Activated naive CD4-positive, alpha-beta T cell treated with anti-CD3 and anti-CD28 coated beads, Interleukin-2, amount 10 ng/mL, durations not matched to agents 7 days and 5 days (primary cell): ENCODE data around the gene CLCN6.
A peak's percentile ranks its signal among the peaks of the same experiment; 100 is the strongest.

Source experiments
- CTCF ChIA-PET: fragments of 350-600 bp; sonication (Branson Sonifier 250); formaldehyde crosslinking; loops from one replicate; lab custom pipeline; 2021; ENCODE audit warnings: antibody characterized with exemption; lab: Charles Lee
- DNase-seq: peaks from one replicate; pipeline ENCODE4 v3.0.0-alpha.2; 2020
- H3K27ac Mint-ChIP-seq: one replicate; pipeline ENCODE4 v1.8.0; 2021; ENCODE audit warnings: mild to moderate bottlenecking, moderate library complexity, mixed read lengths
- H3K27me3 Mint-ChIP-seq: one replicate; pipeline ENCODE4 v1.8.0; 2021; ENCODE audit warnings: mild to moderate bottlenecking, mixed read lengths
- H3K36me3 Mint-ChIP-seq: one replicate; pipeline ENCODE4 v1.8.0; 2021; ENCODE audit warnings: mixed read lengths
- H3K4me1 Mint-ChIP-seq: one replicate; pipeline ENCODE4 v1.8.0; 2021; ENCODE audit warnings: mixed read lengths
- H3K4me3 Mint-ChIP-seq: one replicate; pipeline ENCODE4 v1.8.0; 2021; ENCODE audit warnings: mild to moderate bottlenecking, moderate library complexity, mixed read lengths
- H3K9me3 Mint-ChIP-seq: one replicate; pipeline ENCODE4 v1.8.0; 2021; ENCODE audit warnings: mixed read lengths

CLCN6 gene

GRCh38 chr1:11805422-11806306 is at the start of gene CLCN6, which contains the start of gene MTHFR:
Gene CLCN6, plus strand, starts transcription at chr1:11806191. Its CDS starts 72 bp downstream, at chr1:11806263.
Gene MTHFR, minus strand, starts transcription at chr1:11805964. Its CDS starts 2,848 bp downstream, at chr1:11803116.
- Mint-ChIP-seq H3K36me3 (peaks cover 31% of the 10 kb centered on the region), H3K4me3 (peak within 1 kb of the TSS; percentile 88), H3K27me3 (no peaks in the 10 kb centered on the region), H3K27ac (peak within 1 kb of the TSS; percentile 85), H3K4me1 (peaks cover 68% of the 10 kb centered on the region), H3K9me3 (no peaks in the 10 kb centered on the region)
- DNase-seq, result peak; percentile 100
- CTCF ChIA-PET, result interaction anchor here (1.1 kb wide), 1 partner anchor 141 kb away, joined by 3 read pairs; no protein-coding TSS in a partner anchor

GRCh38 chr1:11757047-11757446 is 48.9 kb upstream of the CLCN6 start:
- no peak overlapping the region for H3K27ac Mint-ChIP-seq
- CTCF ChIA-PET, result interaction anchor here (1.5 kb wide), 1 partner anchor 107 kb away, joined by 3 read pairs; no protein-coding TSS in a partner anchor

GRCh38 chr1:11759791-11760190 is 46.2 kb upstream of the CLCN6 start:
- Mint-ChIP-seq H3K4me3 (no peak overlapping the region), H3K36me3 (no peaks in the 10 kb centered on the region)
- CTCF ChIA-PET, result interaction anchor here (1.2 kb wide), 1 partner anchor 11 kb away, joined by 5 read pairs; no protein-coding TSS in a partner anchor

More at GRCh38 chr1:11757047-11757446, 48.9 kb upstream of the CLCN6 start:
- H3K4me3 Mint-ChIP-seq, result no peak overlapping the region
- no peaks in the 10 kb centered on the region for H3K9me3 Mint-ChIP-seq
- H3K36me3 Mint-ChIP-seq, result no peaks in the 10 kb centered on the region
- H3K27me3 Mint-ChIP-seq, result peaks cover 65% of the 10 kb centered on the region
- DNase-seq, result no peak
- H3K4me1 Mint-ChIP-seq, result peaks cover 14% of the 10 kb centered on the region

GRCh38 chr1:11761285-11761684 is 44.7 kb upstream of the CLCN6 start:
- DNase-seq, result no peak
- H3K4me3 Mint-ChIP-seq, result no peak overlapping the region
- no peak overlapping the region for H3K27ac Mint-ChIP-seq
- H3K27me3 Mint-ChIP-seq, result peaks cover 68% of the 10 kb centered on the region
- CTCF ChIA-PET, result no interaction called here
- no peaks in the 10 kb centered on the region for H3K9me3 Mint-ChIP-seq
- H3K4me1 Mint-ChIP-seq, result peaks cover 11% of the 10 kb centered on the region
- no peaks in the 10 kb centered on the region for H3K36me3 Mint-ChIP-seq

More at GRCh38 chr1:11759791-11760190, 46.2 kb upstream of the CLCN6 start:
- no peak for DNase-seq
- no peaks in the 10 kb centered on the region for H3K9me3 Mint-ChIP-seq
- peaks cover 78% of the 10 kb centered on the region for H3K27me3 Mint-ChIP-seq
- H3K27ac Mint-ChIP-seq, result no peak overlapping the region
- peaks cover 11% of the 10 kb centered on the region for H3K4me1 Mint-ChIP-seq

- DNase-seq, result peak; percentile 59
- Mint-ChIP-seq H3K4me3 (no peak within 1 kb of the TSS), H3K36me3 (no peaks in the 10 kb centered on the region)
Measured at GRCh38 chr1:11761988-11762406, 44.0 kb upstream of the CLCN6 start, which contains the start of gene C1orf167. Gene C1orf167, plus strand, starts transcription at chr1:11762193. Its CDS starts 2,208 bp downstream, at chr1:11764401.

GRCh38 chr1:11764115-11764514 is 41.9 kb upstream of the CLCN6 start:
- H3K9me3 Mint-ChIP-seq, result no peaks in the 10 kb centered on the region
- H3K4me3 Mint-ChIP-seq, result no peak overlapping the region
- no peak overlapping the region for H3K27ac Mint-ChIP-seq
- no peaks in the 10 kb centered on the region for H3K36me3 Mint-ChIP-seq
- CTCF ChIA-PET, result no interaction called here
- peaks cover 60% of the 10 kb centered on the region for H3K27me3 Mint-ChIP-seq
- peaks cover 11% of the 10 kb centered on the region for H3K4me1 Mint-ChIP-seq
- no peak for DNase-seq

More at GRCh38 chr1:11761988-11762406, 44.0 kb upstream of the CLCN6 start, which contains the start of gene C1orf167:
- Mint-ChIP-seq H3K27me3 (peaks cover 64% of the 10 kb centered on the region), H3K9me3 (no peaks in the 10 kb centered on the region), H3K27ac (no peak within 1 kb of the TSS), H3K4me1 (peaks cover 11% of the 10 kb centered on the region)
- CTCF ChIA-PET, result no interaction called here

- H3K9me3 Mint-ChIP-seq, result no peaks in the 10 kb centered on the region
- DNase-seq, result no peak
- H3K4me3 Mint-ChIP-seq, result no peak overlapping the region
- H3K36me3 Mint-ChIP-seq, result no peaks in the 10 kb centered on the region
- no peak overlapping the region for H3K27ac Mint-ChIP-seq
- CTCF ChIA-PET, result no interaction called here
- peaks cover 57% of the 10 kb centered on the region for H3K27me3 Mint-ChIP-seq
- peaks cover 11% of the 10 kb centered on the region for H3K4me1 Mint-ChIP-seq
Measured at GRCh38 chr1:11764519-11764918, 41.5 kb upstream of the CLCN6 start.

- H3K36me3 Mint-ChIP-seq, result no peaks in the 10 kb centered on the region
- DNase-seq, result no peak
- H3K4me1 Mint-ChIP-seq, result peaks cover 11% of the 10 kb centered on the region
- H3K27ac Mint-ChIP-seq, result no peak overlapping the region
- H3K4me3 Mint-ChIP-seq, result no peak overlapping the region
- peaks cover 47% of the 10 kb centered on the region for H3K27me3 Mint-ChIP-seq
- CTCF ChIA-PET, result no interaction called here
- no peaks in the 10 kb centered on the region for H3K9me3 Mint-ChIP-seq
Measured at GRCh38 chr1:11765661-11766428, 40.1 kb upstream of the CLCN6 start.

GRCh38 chr1:11766429-11766776 is 39.6 kb upstream of the CLCN6 start:
- Mint-ChIP-seq H3K36me3 (no peaks in the 10 kb centered on the region), H3K4me1 (peaks cover 9% of the 10 kb centered on the region), H3K9me3 (no peaks in the 10 kb centered on the region), H3K4me3 (no peak overlapping the region), H3K27me3 (peaks cover 42% of the 10 kb centered on the region), H3K27ac (no peak overlapping the region)
- no peak for DNase-seq
- CTCF ChIA-PET, result no interaction called here

GRCh38 chr1:11767922-11768704 is 37.9 kb upstream of the CLCN6 start:
- H3K4me1 Mint-ChIP-seq, result no peaks in the 10 kb centered on the region
- H3K4me3 Mint-ChIP-seq, result no peak overlapping the region
- CTCF ChIA-PET, result no interaction called here
- H3K27me3 Mint-ChIP-seq, result peaks cover 25% of the 10 kb centered on the region
- no peaks in the 10 kb centered on the region for H3K36me3 Mint-ChIP-seq
- DNase-seq, result no peak
- no peak overlapping the region for H3K27ac Mint-ChIP-seq
- H3K9me3 Mint-ChIP-seq, result no peaks in the 10 kb centered on the region

GRCh38 chr1:11768821-11769220 is 37.2 kb upstream of the CLCN6 start:
- H3K27me3 Mint-ChIP-seq, result peaks cover 20% of the 10 kb centered on the region
- no peaks in the 10 kb centered on the region for H3K9me3 Mint-ChIP-seq
- no peaks in the 10 kb centered on the region for H3K4me1 Mint-ChIP-seq

GRCh38 chr1:11769274-11769673 is 36.7 kb upstream of the CLCN6 start:
- CTCF ChIA-PET, result no interaction called here
- no peak overlapping the region for H3K4me3 Mint-ChIP-seq
- no peaks in the 10 kb centered on the region for H3K9me3 Mint-ChIP-seq
- peaks cover 18% of the 10 kb centered on the region for H3K27me3 Mint-ChIP-seq
- no peak for DNase-seq
- no peak overlapping the region for H3K27ac Mint-ChIP-seq
- H3K4me1 Mint-ChIP-seq, result no peaks in the 10 kb centered on the region
- no peaks in the 10 kb centered on the region for H3K36me3 Mint-ChIP-seq

More at GRCh38 chr1:11768821-11769220, 37.2 kb upstream of the CLCN6 start:
- no peak for DNase-seq
- H3K27ac Mint-ChIP-seq, result no peak overlapping the region
- no peaks in the 10 kb centered on the region for H3K36me3 Mint-ChIP-seq
- no peak overlapping the region for H3K4me3 Mint-ChIP-seq
- CTCF ChIA-PET, result no interaction called here

- CTCF ChIA-PET, result no interaction called here
- H3K27ac Mint-ChIP-seq, result no peak overlapping the region
Measured at GRCh38 chr1:11770011-11770410, 36.0 kb upstream of the CLCN6 start.

More at GRCh38 chr1:11770011-11770410, 36.0 kb upstream of the CLCN6 start:
- H3K4me3 Mint-ChIP-seq, result no peak overlapping the region
- no peaks in the 10 kb centered on the region for H3K36me3 Mint-ChIP-seq
- no peaks in the 10 kb centered on the region for H3K9me3 Mint-ChIP-seq
- no peak for DNase-seq
- peaks cover 21% of the 10 kb centered on the region for H3K27me3 Mint-ChIP-seq
- no peaks in the 10 kb centered on the region for H3K4me1 Mint-ChIP-seq
